Activated CD4-positive, alpha-beta memory T cell treated with anti-CD3 and anti-CD28 coated beads, Interleukin-2, amount 10 ng/mL, durations not matched to agents 7 days and 5 days (primary cell): ENCODE data around the gene PLD6. TPM values are rescaled to one million over a fixed set of nuclear protein-coding genes. Genes with fewer than 3 reads are reported as not detected.
A peak's percentile ranks its signal among the peaks of the same experiment; 100 is the strongest.
"Not testable (repeated sequence)": the region's sequence is repeated elsewhere in the genome, so short reads cannot be mapped to it uniquely, and the experiment has no call there.

ENCODE experiments used
- CTCF ChIA-PET: fragments of 350-600 bp; sonication (Branson Sonifier 250); formaldehyde crosslinking; loops from one replicate; lab custom pipeline; 2021; ENCODE audit warnings: antibody characterized with exemption, inconsistent platforms; lab: Charles Lee
- POLR2A ChIA-PET: fragments of 350-600 bp; sonication (Branson Sonifier 250); formaldehyde crosslinking; loops from one replicate; lab custom pipeline; 2021; ENCODE audit warnings: antibody characterized with exemption; lab: Charles Lee
- DNase-seq: peaks from one replicate; pipeline ENCODE4 v3.0.0-alpha.2; 2020
- H3K27ac Mint-ChIP-seq: one replicate; pipeline ENCODE4 v1.8.0; 2021; ENCODE audit warnings: mild to moderate bottlenecking, mixed read lengths
- H3K27me3 Mint-ChIP-seq: one replicate; pipeline ENCODE4 v1.8.0; 2021; ENCODE audit warnings: mixed read lengths
- H3K36me3 Mint-ChIP-seq: one replicate; pipeline ENCODE4 v1.8.0; 2021; ENCODE audit warnings: low read depth, mixed read lengths
- H3K4me1 Mint-ChIP-seq: one replicate; pipeline ENCODE4 v1.8.0; 2021; ENCODE audit warnings: mixed read lengths
- H3K4me3 Mint-ChIP-seq: one replicate; pipeline ENCODE4 v1.8.0; 2021; ENCODE audit warnings: mild to moderate bottlenecking, mixed read lengths
- H3K9me3 Mint-ChIP-seq: one replicate; pipeline ENCODE4 v1.8.0; 2021; ENCODE audit warnings: mixed read lengths
- total RNA-seq, 2 experiments: library from RNA; stranded (reverse); gene quantifications; one replicate each; pipeline ENCODE4 v1.2.3, GENCODE V29; 2021

Gene PLD6
- total RNA-seq, 2 experiments from 2014 or later, result 6.3 to 6.6 TPM

GRCh38 chr17:17190188-17190587 lies 15.9 kb downstream of the PLD6 start:
- Mint-ChIP-seq H3K36me3 (peaks cover 37% of the 10 kb centered on the region), H3K9me3 (no peaks in the 10 kb centered on the region), H3K27ac (no peak overlapping the region), H3K4me3 (no peak overlapping the region), H3K27me3 (no peaks in the 10 kb centered on the region), H3K4me1 (peaks cover 27% of the 10 kb centered on the region)
- DNase-seq, result no peak
- ChIA-PET CTCF (interaction anchor here (1.7 to 2.1 kb wide), 2 partner anchors 9 to 11 kb away, joined by 4 to 7 read pairs; no protein-coding TSS in a partner anchor), POLR2A (interaction anchor here (2.4 to 8.0 kb wide), 3 partner anchors 10 to 46 kb away, joined by 7 to 49 read pairs (median 8); partner anchors contain the start of genes FLCN and PLD6)

DNA sequence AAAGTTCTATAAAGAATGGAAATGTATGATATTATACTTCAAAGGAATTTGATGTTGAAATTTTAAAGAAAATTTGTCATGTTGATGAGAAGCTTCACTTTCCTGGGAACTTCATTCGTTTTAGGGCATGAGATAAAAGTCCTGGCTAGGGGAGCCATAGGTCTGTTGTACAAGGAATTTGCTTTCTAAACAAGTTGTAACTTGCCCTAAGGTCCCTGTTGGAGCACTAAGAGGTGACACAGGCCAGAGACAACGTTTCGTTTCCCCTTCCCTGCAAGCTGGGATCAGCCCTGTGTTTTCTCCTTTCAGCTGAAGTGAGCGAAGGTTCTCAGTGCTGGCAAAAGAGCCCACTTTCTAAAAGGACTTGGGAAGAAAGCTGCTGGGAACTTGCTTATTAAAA lies 16.6 kb downstream of the PLD6 start:
- ChIA-PET CTCF (no interaction called here), POLR2A (interaction anchor here (2.4 to 8.0 kb wide), 3 partner anchors 10 to 47 kb away, joined by 7 to 49 read pairs (median 8); partner anchors contain the start of genes FLCN and PLD6)
- Mint-ChIP-seq H3K27me3 (no peaks in the 10 kb centered on the region), H3K27ac (no peak overlapping the region), H3K9me3 (no peaks in the 10 kb centered on the region), H3K36me3 (peaks cover 44% of the 10 kb centered on the region), H3K4me1 (peaks cover 33% of the 10 kb centered on the region), H3K4me3 (no peak overlapping the region)
- DNase-seq, result no peak

GRCh38 chr17:17188586-17188985 lies 17.5 kb downstream of the PLD6 start:
- H3K4me1 Mint-ChIP-seq, result peaks cover 43% of the 10 kb centered on the region

DNA sequence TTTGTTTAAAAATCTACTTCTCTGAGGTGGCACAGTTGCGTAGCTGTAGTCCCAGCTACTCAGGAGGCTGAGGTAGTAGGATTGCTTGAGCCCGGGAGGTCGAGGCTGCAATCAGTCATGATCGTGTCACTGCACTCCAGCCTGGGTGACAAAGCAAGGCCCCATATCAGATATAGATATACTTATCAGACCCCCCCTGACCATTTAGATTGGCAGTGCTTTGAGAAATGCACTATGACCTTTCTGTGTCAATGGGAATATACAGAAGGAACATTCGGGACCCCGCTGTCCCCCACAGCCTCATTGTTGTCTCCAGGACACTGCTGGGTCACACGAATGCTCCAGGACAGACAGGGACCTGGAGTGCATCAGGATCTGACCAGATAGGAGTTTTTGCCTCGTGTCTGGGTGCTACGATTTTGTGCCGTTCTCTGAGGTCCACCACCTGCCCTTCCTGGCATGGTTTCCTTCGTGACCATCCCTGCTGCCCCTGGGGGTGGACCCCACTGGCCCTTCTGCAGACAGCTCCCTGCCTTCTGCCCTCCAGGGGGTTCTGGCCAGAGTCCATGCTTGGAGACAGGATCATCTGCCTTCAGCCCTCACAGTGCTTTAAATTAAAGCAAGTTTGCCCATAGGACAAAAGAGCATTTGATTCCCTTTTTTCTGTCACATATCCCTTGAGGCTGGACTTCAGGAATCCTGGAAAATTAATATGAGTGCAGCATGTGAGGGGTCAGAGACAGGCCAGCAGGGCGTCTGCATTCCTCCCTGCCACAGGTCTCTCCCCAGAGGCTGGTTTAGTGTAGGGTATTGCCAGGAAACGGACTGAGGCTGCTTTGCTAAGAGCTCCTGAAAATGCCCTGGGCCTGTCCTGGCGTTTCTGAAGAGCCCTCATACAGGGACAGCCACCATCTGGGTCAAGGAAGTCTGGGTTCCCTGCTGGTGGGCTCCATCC lies 19.3 kb downstream of the PLD6 start:
- peaks cover 58% of the 10 kb centered on the region for H3K4me1 Mint-ChIP-seq
- H3K27ac Mint-ChIP-seq, result peak overlapping the region; percentile 86
- ChIA-PET CTCF (interaction anchor here (1.0 to 1.4 kb wide), 3 partner anchors 10 to 45 kb away, joined by 3 to 5 read pairs (median 3); no protein-coding TSS in a partner anchor), POLR2A (interaction anchor here (1.0 to 8.0 kb wide), 3 partner anchors 10 to 18 kb away, joined by 3 to 49 read pairs (median 38); partner anchors contain the start of gene PLD6)
- no peaks in the 10 kb centered on the region for H3K9me3 Mint-ChIP-seq
- peaks cover 62% of the 10 kb centered on the region for H3K36me3 Mint-ChIP-seq
- no peak for DNase-seq
- H3K4me3 Mint-ChIP-seq, result no peak overlapping the region
- no peaks in the 10 kb centered on the region for H3K27me3 Mint-ChIP-seq

More at GRCh38 chr17:17188586-17188985, 17.5 kb downstream of the PLD6 start:
- Mint-ChIP-seq H3K27me3 (no peaks in the 10 kb centered on the region), H3K36me3 (peaks cover 53% of the 10 kb centered on the region), H3K27ac (no peak overlapping the region), H3K9me3 (no peaks in the 10 kb centered on the region), H3K4me3 (no peak overlapping the region)
- ChIA-PET CTCF (interaction anchor here (0.6 to 0.8 kb wide), 3 partner anchors 9 to 46 kb away, joined by 3 read pairs; no protein-coding TSS in a partner anchor), POLR2A (interaction anchor here (0.9 to 8.0 kb wide), 4 partner anchors 9 to 48 kb away, joined by 3 to 49 read pairs (median 6); partner anchors contain the start of genes FLCN and PLD6)
- no peak for DNase-seq

GRCh38 chr17:17186051-17186450 lies 20.1 kb downstream of the PLD6 start:
- no peaks in the 10 kb centered on the region for H3K9me3 Mint-ChIP-seq
- H3K36me3 Mint-ChIP-seq, result peaks cover 68% of the 10 kb centered on the region

DNA sequence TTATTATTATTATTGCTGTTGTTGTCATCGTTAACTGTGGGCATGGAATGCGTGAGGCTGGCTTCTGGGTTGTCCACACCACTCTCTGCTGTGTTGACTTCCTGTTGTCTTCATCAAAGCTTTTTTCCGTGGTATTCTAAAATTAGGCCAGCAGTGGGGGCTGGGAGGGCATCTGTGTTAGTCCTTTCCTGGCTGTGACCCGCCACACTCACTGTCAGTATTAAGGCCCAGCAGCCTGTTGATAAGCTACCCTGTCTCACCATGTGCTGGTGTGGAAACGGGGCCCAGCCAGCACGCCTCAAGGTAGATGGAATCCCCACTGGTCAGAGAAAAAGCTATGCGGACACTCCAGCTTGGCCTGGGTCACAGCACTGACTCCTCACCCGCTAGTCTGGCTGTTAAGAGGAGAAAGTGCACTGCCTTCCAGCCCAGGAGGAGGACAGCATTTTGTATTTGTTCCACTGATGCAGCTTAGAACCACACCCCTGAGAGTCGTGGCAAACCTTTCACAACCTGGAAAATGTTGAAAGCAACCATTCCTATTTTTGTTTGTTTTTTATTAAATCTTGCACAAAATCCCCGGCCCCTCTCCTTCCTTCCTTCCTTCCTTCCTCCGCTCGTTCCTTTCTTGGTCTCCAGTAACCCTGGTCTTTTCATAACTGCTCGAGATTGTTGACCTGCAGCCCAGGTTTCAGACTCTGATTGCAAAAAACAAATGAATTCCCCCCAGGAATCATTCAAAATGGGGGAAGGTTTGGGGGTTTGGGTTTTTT lies 21.0 kb downstream of the PLD6 start:
- peak overlapping the region; percentile 52 for H3K4me3 Mint-ChIP-seq
- peak overlapping the region; percentile 86 for H3K27ac Mint-ChIP-seq
- H3K27me3 Mint-ChIP-seq, H3K9me3 Mint-ChIP-seq: not testable (repeated sequence)
- ChIA-PET CTCF (interaction anchor here (2.0 kb wide), 1 partner anchor 10 kb away, joined by 5 read pairs; no protein-coding TSS in a partner anchor), POLR2A (interaction anchor here (1.2 to 8.0 kb wide), 5 partner anchors 10 to 96 kb away, joined by 4 to 49 read pairs (median 5); partner anchors contain the start of genes COPS3, FLCN and PLD6)
- DNase-seq, result peak; percentile 68
- H3K36me3 Mint-ChIP-seq, result peaks cover 71% of the 10 kb centered on the region
- peaks cover 73% of the 10 kb centered on the region for H3K4me1 Mint-ChIP-seq

More at GRCh38 chr17:17186051-17186450, 20.1 kb downstream of the PLD6 start:
- POLR2A ChIA-PET, result interaction anchor here (1.8 to 8.0 kb wide), 3 partner anchors 11 to 32 kb away, joined by 4 to 49 read pairs (median 38); partner anchors contain the start of gene PLD6
- H3K27ac Mint-ChIP-seq, result peak overlapping the region; percentile 86
- CTCF ChIA-PET, result interaction anchor here (1.0 to 2.0 kb wide), 3 partner anchors 10 to 14 kb away, joined by 3 to 5 read pairs (median 5); no protein-coding TSS in a partner anchor
- H3K27me3 Mint-ChIP-seq, result no peaks in the 10 kb centered on the region
- DNase-seq, result peak; percentile 66
- H3K4me1 Mint-ChIP-seq, result peaks cover 64% of the 10 kb centered on the region
- peak overlapping the region; percentile 28 for H3K4me3 Mint-ChIP-seq

- Mint-ChIP-seq H3K4me3 (no peak overlapping the region), H3K27ac (peak overlapping the region; percentile 86), H3K4me1 (peaks cover 85% of the 10 kb centered on the region), H3K9me3 (no peaks in the 10 kb centered on the region), H3K27me3 (no peaks in the 10 kb centered on the region), H3K36me3 (peaks cover 75% of the 10 kb centered on the region)
- ChIA-PET CTCF (interaction anchor here (0.6 to 1.6 kb wide), 4 partner anchors 13 to 184 kb away, joined by 3 to 4 read pairs (median 3); partner anchors contain the start of gene FLCN), POLR2A (interaction anchor here (0.6 to 4.9 kb wide), 8 partner anchors 8 to 775 kb away, joined by 3 to 38 read pairs (median 4); partner anchors contain the start of genes COPS3 and PLD6)
- DNase-seq, result no peak
These were observed 22.4 kb downstream of the PLD6 start for GRCh38 chr17:17183744-17184143.

GRCh38 chr17:17182598-17183136 lies 23.5 kb downstream of the PLD6 start:
- H3K36me3 Mint-ChIP-seq, result peaks cover 80% of the 10 kb centered on the region
- POLR2A ChIA-PET, result interaction anchor here (1.1 to 5.4 kb wide), 5 partner anchors 9 to 55 kb away, joined by 3 to 45 read pairs (median 7); partner anchors contain the start of genes FLCN and PLD6
- peaks cover 92% of the 10 kb centered on the region for H3K4me1 Mint-ChIP-seq
- H3K4me3 Mint-ChIP-seq, result peak overlapping the region; percentile 74
- H3K27ac Mint-ChIP-seq, result peak overlapping the region; percentile 97
- no peaks in the 10 kb centered on the region for H3K27me3 Mint-ChIP-seq
- no peaks in the 10 kb centered on the region for H3K9me3 Mint-ChIP-seq
- no peak for DNase-seq
- CTCF ChIA-PET, result interaction anchor here (0.8 to 1.6 kb wide), 2 partner anchors 10 to 14 kb away, joined by 3 to 4 read pairs; no protein-coding TSS in a partner anchor

GRCh38 chr17:17181666-17182597 lies 24.2 kb downstream of the PLD6 start:
- CTCF ChIA-PET, result interaction anchor here (0.8 to 1.4 kb wide), 2 partner anchors 9 to 10 kb away, joined by 3 to 7 read pairs; no protein-coding TSS in a partner anchor
- peaks cover 82% of the 10 kb centered on the region for H3K36me3 Mint-ChIP-seq
- POLR2A ChIA-PET, result interaction anchor here (0.9 to 5.4 kb wide), 7 partner anchors 10 to 222 kb away, joined by 3 to 45 read pairs (median 4); partner anchors contain the start of genes FLCN and PLD6

DNA sequence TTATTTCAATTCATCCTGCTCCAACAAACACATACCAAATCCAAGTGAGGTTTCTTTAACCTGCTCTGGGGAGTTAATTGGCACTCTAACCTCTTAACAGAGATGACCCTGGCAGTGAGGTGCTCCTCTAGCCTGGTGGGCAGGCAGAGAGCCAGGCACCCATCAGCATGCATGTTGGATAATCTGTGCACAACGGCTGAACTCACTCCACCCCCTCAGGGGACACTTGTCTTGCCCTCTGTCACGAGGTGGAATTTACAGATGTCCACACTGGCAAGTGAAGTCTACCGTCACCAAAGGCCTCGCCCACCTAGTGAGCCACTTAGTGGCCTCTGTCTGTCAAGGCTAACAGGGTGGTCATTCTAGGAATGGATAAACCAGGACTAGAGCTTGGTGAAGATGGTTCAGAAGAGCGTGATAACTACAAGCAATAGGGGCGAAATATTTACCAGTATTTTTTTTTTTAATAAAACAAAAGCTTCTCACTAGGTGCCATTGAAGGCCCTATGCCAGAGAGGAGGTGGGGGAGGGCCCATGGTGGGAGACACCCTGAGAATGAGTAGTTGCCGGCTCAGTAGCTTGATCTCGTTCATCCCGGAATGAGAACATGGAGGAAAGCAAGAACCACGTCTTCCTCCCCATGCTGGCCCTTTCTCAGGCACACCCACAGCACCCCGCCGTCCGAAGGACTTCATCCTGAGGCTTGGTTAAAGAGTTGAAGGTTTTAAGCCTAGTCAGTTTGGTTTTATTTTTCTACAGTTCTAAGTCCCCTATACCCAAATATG lies 25.2 kb downstream of the PLD6 start:
- H3K27ac Mint-ChIP-seq, result peak overlapping the region; percentile 97
- peak overlapping the region; percentile 75 for H3K4me3 Mint-ChIP-seq
- ChIA-PET POLR2A (interaction anchor here (0.9 to 5.4 kb wide), 10 partner anchors 9 to 223 kb away, joined by 3 to 45 read pairs (median 4); partner anchors contain the start of genes COPS3, FLCN and PLD6), CTCF (interaction anchor here (1.4 to 2.3 kb wide), 2 partner anchors 10 to 39 kb away, joined by 7 to 10 read pairs; no protein-coding TSS in a partner anchor)
- no peak for DNase-seq
- peaks cover 86% of the 10 kb centered on the region for H3K36me3 Mint-ChIP-seq
- peaks cover 94% of the 10 kb centered on the region for H3K4me1 Mint-ChIP-seq
- H3K9me3 Mint-ChIP-seq, result no peaks in the 10 kb centered on the region
- H3K27me3 Mint-ChIP-seq, result no peaks in the 10 kb centered on the region

More at GRCh38 chr17:17181666-17182597, 24.2 kb downstream of the PLD6 start:
- peak overlapping the region; percentile 97 for H3K27ac Mint-ChIP-seq
- H3K4me1 Mint-ChIP-seq, result peaks cover 95% of the 10 kb centered on the region
- H3K4me3 Mint-ChIP-seq, result peak overlapping the region; percentile 74
- no peaks in the 10 kb centered on the region for H3K27me3 Mint-ChIP-seq
- DNase-seq, result peak; percentile 39
- H3K9me3 Mint-ChIP-seq, result no peaks in the 10 kb centered on the region
